T-helper 2 cell treated with Interferon-gamma antibody and Interleukin-4, amounts not matched to agents 5 μg/mL and 100 μg/mL, for 36 hours (primary cell): Measurements from ENCODE around the gene PAMR1.
"Not testable (repeated sequence)": the region's sequence is repeated elsewhere in the genome, so short reads cannot be mapped to it uniquely, and the experiment has no call there.

Source experiments
- DNase-seq: peaks from one replicate; pipeline ENCODE4 v3.0.0; 2021; ENCODE audit warnings: low spot score
- H3K27ac Mint-ChIP-seq: one replicate; pipeline ENCODE4 v1.8.0; 2021; ENCODE audit warnings: mild to moderate bottlenecking, mixed read lengths
- H3K27me3 Mint-ChIP-seq: one replicate; pipeline ENCODE4 v1.8.0; 2021; ENCODE audit warnings: low read depth, mixed read lengths
- H3K36me3 Mint-ChIP-seq: one replicate; pipeline ENCODE4 v1.8.0; 2021; ENCODE audit warnings: low read depth, mixed read lengths
- H3K4me1 Mint-ChIP-seq: one replicate; pipeline ENCODE4 v1.8.0; 2021; ENCODE audit warnings: low read depth, mixed read lengths
- H3K4me3 Mint-ChIP-seq: one replicate; pipeline ENCODE4 v1.8.0; 2022; ENCODE audit warnings: mild to moderate bottlenecking, moderate library complexity, mixed read lengths
- H3K9me3 Mint-ChIP-seq: one replicate; pipeline ENCODE4 v1.8.0; 2021; ENCODE audit warnings: mixed read lengths

The PAMR1 gene

GRCh38 chr11:35531246-35531645, 5.8 kb upstream of the PAMR1 start:
- H3K4me3 Mint-ChIP-seq = no peak overlapping the region
- H3K27ac Mint-ChIP-seq = no peak overlapping the region
- H3K4me1 Mint-ChIP-seq = no peaks in the 10 kb centered on the region
- H3K36me3 Mint-ChIP-seq = no peaks in the 10 kb centered on the region
- H3K9me3 Mint-ChIP-seq = no peaks in the 10 kb centered on the region
- peaks cover 32% of the 10 kb centered on the region for H3K27me3 Mint-ChIP-seq
- DNase-seq = no peak

- H3K4me3 Mint-ChIP-seq = no peak overlapping the region
- no peak for DNase-seq
- peaks cover 40% of the 10 kb centered on the region for H3K27me3 Mint-ChIP-seq
- H3K27ac Mint-ChIP-seq = no peak overlapping the region
- H3K36me3 Mint-ChIP-seq = no peaks in the 10 kb centered on the region
- H3K9me3 Mint-ChIP-seq = no peaks in the 10 kb centered on the region
- H3K4me1 Mint-ChIP-seq = no peaks in the 10 kb centered on the region
Observed at GRCh38 chr11:35529971-35530495, 4.6 kb upstream of the PAMR1 start.

- Mint-ChIP-seq H3K4me3 (no peak overlapping the region), H3K27ac (no peak overlapping the region), H3K27me3 (peaks cover 68% of the 10 kb centered on the region), H3K9me3 (no peaks in the 10 kb centered on the region), H3K4me1 (no peaks in the 10 kb centered on the region), H3K36me3 (no peaks in the 10 kb centered on the region)
- DNase-seq = no peak
Observed at GRCh38 chr11:35526370-35526792, 965 bp upstream of the PAMR1 start.

GRCh38 chr11:35524780-35525179, 636 bp downstream of the PAMR1 start:
- no peak overlapping the region for H3K27ac Mint-ChIP-seq
- H3K4me3 Mint-ChIP-seq = no peak overlapping the region
- no peaks in the 10 kb centered on the region for H3K9me3 Mint-ChIP-seq
- no peak for DNase-seq
- no peaks in the 10 kb centered on the region for H3K36me3 Mint-ChIP-seq
- H3K4me1 Mint-ChIP-seq = no peaks in the 10 kb centered on the region
- peaks cover 71% of the 10 kb centered on the region for H3K27me3 Mint-ChIP-seq

GRCh38 chr11:35523861-35524260, 1.6 kb downstream of the PAMR1 start:
- DNase-seq = no peak
- no peaks in the 10 kb centered on the region for H3K36me3 Mint-ChIP-seq
- no peaks in the 10 kb centered on the region for H3K4me1 Mint-ChIP-seq
- no peaks in the 10 kb centered on the region for H3K9me3 Mint-ChIP-seq
- H3K4me3 Mint-ChIP-seq = no peak overlapping the region
- no peak overlapping the region for H3K27ac Mint-ChIP-seq
- peaks cover 73% of the 10 kb centered on the region for H3K27me3 Mint-ChIP-seq

- no peak overlapping the region for H3K27ac Mint-ChIP-seq
- H3K9me3 Mint-ChIP-seq = no peaks in the 10 kb centered on the region
- no peaks in the 10 kb centered on the region for H3K4me1 Mint-ChIP-seq
- H3K27me3 Mint-ChIP-seq = peaks cover 71% of the 10 kb centered on the region
- H3K36me3 Mint-ChIP-seq = no peaks in the 10 kb centered on the region
- DNase-seq = no peak
- H3K4me3 Mint-ChIP-seq = no peak overlapping the region
Observed at GRCh38 chr11:35523331-35523768, 2.1 kb downstream of the PAMR1 start.

GRCh38 chr11:35522091-35522490, 3.3 kb downstream of the PAMR1 start:
- H3K4me3 Mint-ChIP-seq, H3K36me3 Mint-ChIP-seq, DNase-seq, H3K27ac Mint-ChIP-seq, H3K9me3 Mint-ChIP-seq, H3K4me1 Mint-ChIP-seq: not testable (repeated sequence)
- H3K27me3 Mint-ChIP-seq = peaks cover 60% of the 10 kb centered on the region

GRCh38 chr11:35520376-35520775, 5.0 kb downstream of the PAMR1 start:
- Mint-ChIP-seq H3K4me1 (no peaks in the 10 kb centered on the region), H3K36me3 (no peaks in the 10 kb centered on the region), H3K27me3 (peaks cover 50% of the 10 kb centered on the region), H3K4me3 (no peak overlapping the region), H3K27ac (no peak overlapping the region), H3K9me3 (no peaks in the 10 kb centered on the region)
- DNase-seq = no peak

GRCh38 chr11:35518766-35519165, 6.7 kb downstream of the PAMR1 start:
- no peak overlapping the region for H3K27ac Mint-ChIP-seq
- H3K27me3 Mint-ChIP-seq = peaks cover 33% of the 10 kb centered on the region
- no peak overlapping the region for H3K4me3 Mint-ChIP-seq
- no peaks in the 10 kb centered on the region for H3K4me1 Mint-ChIP-seq
- H3K36me3 Mint-ChIP-seq = no peaks in the 10 kb centered on the region
- no peaks in the 10 kb centered on the region for H3K9me3 Mint-ChIP-seq
- DNase-seq = no peak

- H3K27me3 Mint-ChIP-seq = peaks cover 21% of the 10 kb centered on the region
- H3K4me3 Mint-ChIP-seq = no peak overlapping the region
- no peaks in the 10 kb centered on the region for H3K9me3 Mint-ChIP-seq
- no peaks in the 10 kb centered on the region for H3K4me1 Mint-ChIP-seq
- H3K36me3 Mint-ChIP-seq = no peaks in the 10 kb centered on the region
- DNase-seq = no peak
- H3K27ac Mint-ChIP-seq = no peak overlapping the region
Observed at GRCh38 chr11:35517481-35517880, 7.9 kb downstream of the PAMR1 start.

- Mint-ChIP-seq H3K36me3 (no peaks in the 10 kb centered on the region), H3K27me3 (peaks cover 16% of the 10 kb centered on the region), H3K9me3 (no peaks in the 10 kb centered on the region), H3K4me3 (no peak overlapping the region), H3K4me1 (no peaks in the 10 kb centered on the region), H3K27ac (no peak overlapping the region)
- DNase-seq = no peak
Observed at GRCh38 chr11:35516403-35516802, 9.0 kb downstream of the PAMR1 start.

GRCh38 chr11:35515224-35515623, 10.2 kb downstream of the PAMR1 start:
- Mint-ChIP-seq H3K27ac (no peak overlapping the region), H3K36me3 (no peaks in the 10 kb centered on the region), H3K4me3 (no peak overlapping the region), H3K4me1 (no peaks in the 10 kb centered on the region), H3K9me3 (no peaks in the 10 kb centered on the region), H3K27me3 (peaks cover 7% of the 10 kb centered on the region)
- DNase-seq = no peak

GRCh38 chr11:35514481-35514880, 10.9 kb downstream of the PAMR1 start:
- Mint-ChIP-seq H3K4me3 (no peak overlapping the region), H3K36me3 (no peaks in the 10 kb centered on the region), H3K9me3 (no peaks in the 10 kb centered on the region), H3K4me1 (no peaks in the 10 kb centered on the region), H3K27ac (no peak overlapping the region), H3K27me3 (peaks cover 6% of the 10 kb centered on the region)
- DNase-seq = no peak

- Mint-ChIP-seq H3K4me3 (no peak overlapping the region), H3K27me3 (peaks cover under 1% of the 10 kb centered on the region), H3K36me3 (no peaks in the 10 kb centered on the region), H3K27ac (no peak overlapping the region), H3K4me1 (no peaks in the 10 kb centered on the region), H3K9me3 (peaks cover 4% of the 10 kb centered on the region)
- DNase-seq = no peak
Observed at GRCh38 chr11:35511666-35512065, 13.8 kb downstream of the PAMR1 start.

GRCh38 chr11:35507688-35508087, 17.7 kb downstream of the PAMR1 start:
- H3K4me3 Mint-ChIP-seq = no peak overlapping the region
- H3K4me1 Mint-ChIP-seq = no peaks in the 10 kb centered on the region
- no peak overlapping the region for H3K27ac Mint-ChIP-seq
- no peak for DNase-seq
- peaks cover 8% of the 10 kb centered on the region for H3K9me3 Mint-ChIP-seq
- no peaks in the 10 kb centered on the region for H3K36me3 Mint-ChIP-seq
- H3K27me3 Mint-ChIP-seq = peaks cover 13% of the 10 kb centered on the region
